ENCODE data around the gene AMFR.

DNA sequence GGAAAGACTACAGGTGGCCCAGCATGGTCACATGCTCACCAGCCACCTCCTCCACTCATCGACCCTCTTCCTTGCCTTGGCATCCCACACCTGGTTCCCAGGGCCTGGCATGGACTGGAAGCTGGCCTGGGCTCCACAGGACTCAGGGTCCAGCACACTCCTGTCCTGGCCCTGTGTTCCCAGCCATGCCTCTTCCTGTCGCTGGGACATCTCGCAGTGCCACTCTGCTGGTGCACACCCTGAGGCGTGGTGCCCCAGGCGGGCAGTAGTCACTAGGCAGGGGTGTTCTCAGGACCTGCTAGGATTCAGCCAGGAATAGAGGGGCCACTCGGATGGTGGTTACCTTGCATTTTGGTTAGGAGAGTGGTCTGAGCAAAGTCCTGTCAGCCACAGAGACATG is 99.4 kb downstream of the AMFR start:
- TF ChIP-seq SCMH1 (CRISPR knock-in tag; IDR thresholded peaks at IDR 0.05; ENCODE audit: borderline replicate concordance) (no peak), NR0B2 (CRISPR knock-in tag; IDR thresholded peaks at IDR 0.05) (no peak), ZNF160 (CRISPR knock-in tag; IDR thresholded peaks at IDR 0.05) (no peak), ZBTB43 (CRISPR knock-in tag; conservative IDR thresholded peaks at IDR 0.05) (no peak), GMEB1 (CRISPR knock-in tag; IDR thresholded peaks at IDR 0.05; ENCODE audit: borderline replicate concordance) (no peak), ZBTB33 (CRISPR knock-in tag; IDR thresholded peaks at IDR 0.05) (no peak)
- TF ChIP-seq, protein P1, sequence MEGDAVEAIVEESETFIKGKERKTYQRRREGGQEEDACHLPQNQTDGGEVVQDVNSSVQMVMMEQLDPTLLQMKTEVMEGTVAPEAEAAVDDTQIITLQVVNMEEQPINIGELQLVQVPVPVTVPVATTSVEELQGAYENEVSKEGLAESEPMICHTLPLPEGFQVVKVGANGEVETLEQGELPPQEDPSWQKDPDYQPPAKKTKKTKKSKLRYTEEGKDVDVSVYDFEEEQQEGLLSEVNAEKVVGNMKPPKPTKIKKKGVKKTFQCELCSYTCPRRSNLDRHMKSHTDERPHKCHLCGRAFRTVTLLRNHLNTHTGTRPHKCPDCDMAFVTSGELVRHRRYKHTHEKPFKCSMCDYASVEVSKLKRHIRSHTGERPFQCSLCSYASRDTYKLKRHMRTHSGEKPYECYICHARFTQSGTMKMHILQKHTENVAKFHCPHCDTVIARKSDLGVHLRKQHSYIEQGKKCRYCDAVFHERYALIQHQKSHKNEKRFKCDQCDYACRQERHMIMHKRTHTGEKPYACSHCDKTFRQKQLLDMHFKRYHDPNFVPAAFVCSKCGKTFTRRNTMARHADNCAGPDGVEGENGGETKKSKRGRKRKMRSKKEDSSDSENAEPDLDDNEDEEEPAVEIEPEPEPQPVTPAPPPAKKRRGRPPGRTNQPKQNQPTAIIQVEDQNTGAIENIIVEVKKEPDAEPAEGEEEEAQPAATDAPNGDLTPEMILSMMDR (CRISPR knock-in tag; IDR thresholded peaks at IDR 0.05), result no peak
- TF ChIP-seq, protein P2, sequence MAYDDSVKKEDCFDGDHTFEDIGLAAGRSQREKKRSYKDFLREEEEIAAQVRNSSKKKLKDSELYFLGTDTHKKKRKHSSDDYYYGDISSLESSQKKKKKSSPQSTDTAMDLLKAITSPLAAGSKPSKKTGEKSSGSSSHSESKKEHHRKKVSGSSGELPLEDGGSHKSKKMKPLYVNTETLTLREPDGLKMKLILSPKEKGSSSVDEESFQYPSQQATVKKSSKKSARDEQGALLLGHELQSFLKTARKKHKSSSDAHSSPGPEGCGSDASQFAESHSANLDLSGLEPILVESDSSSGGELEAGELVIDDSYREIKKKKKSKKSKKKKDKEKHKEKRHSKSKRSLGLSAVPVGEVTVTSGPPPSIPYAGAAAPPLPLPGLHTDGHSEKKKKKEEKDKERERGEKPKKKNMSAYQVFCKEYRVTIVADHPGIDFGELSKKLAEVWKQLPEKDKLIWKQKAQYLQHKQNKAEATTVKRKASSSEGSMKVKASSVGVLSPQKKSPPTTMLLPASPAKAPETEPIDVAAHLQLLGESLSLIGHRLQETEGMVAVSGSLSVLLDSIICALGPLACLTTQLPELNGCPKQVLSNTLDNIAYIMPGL (CRISPR knock-in tag; IDR thresholded peaks at IDR 0.05; ENCODE audit: borderline replicate concordance in 1 of 2, low read depth in 1 of 2), result no peak
